GM10266 (cell line): ENCODE data around the gene ZBTB17.

Experiments used
- DNase-seq: peaks from one replicate; pipeline ENCODE4 v3.0.0; 2012; ENCODE audit errors: extremely low spot score
- TF ChIP-seq, protein P1 (sequence below): IDR thresholded peaks from 2 replicates; pipeline ENCODE4 v1.5.1; 2012; ENCODE audit warnings: mild to moderate bottlenecking, low read depth; ENCODE audit not compliant: control insufficient read depth, insufficient read depth; ENCODE audit errors: missing control alignments

The ZBTB17 gene

DNA sequence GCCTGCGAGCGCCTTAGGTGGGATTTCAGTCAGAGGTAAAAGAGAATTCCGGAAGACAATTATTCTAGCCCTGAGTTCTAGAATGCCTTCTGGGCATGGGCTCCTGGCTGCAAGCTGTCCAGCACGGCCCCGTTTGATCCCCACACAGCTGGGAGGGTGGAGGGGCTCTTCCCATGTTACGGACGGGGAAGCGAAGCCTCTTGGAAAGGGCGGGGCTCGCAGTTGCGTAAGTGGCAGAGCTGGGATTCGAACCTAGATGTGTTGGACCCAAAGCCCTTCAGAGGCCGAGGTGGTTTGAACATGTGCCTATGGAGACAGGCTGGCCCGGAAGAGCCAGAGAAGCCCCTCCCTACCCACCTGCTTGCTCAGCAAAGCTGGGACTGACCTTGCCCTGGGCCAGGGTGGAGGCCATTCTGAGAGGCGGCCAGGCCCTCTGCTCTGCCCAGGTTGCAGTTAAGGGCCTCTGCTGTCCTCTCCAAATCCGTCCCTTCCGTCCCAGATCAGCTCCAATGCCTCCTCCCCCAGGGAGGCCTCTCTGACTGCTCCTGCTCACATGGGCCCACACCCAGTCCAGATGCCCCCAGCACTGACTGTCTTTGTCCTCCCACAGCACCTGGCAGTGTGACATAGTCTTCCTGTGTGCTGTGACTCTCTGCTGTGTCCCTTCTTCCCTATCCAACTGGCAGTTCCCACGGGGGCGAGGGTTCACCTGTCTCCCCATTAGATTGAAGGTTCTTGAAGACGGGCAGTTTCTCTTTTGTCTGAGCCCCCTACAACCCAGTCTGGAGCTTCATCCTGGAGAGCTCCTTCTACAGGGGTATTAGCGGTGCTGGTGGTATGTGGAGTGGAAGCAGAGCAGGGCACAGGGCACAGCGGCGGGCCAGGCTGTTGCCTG lies 43.1 kb upstream of the ZBTB17 start:
- TF ChIP-seq, protein P1, sequence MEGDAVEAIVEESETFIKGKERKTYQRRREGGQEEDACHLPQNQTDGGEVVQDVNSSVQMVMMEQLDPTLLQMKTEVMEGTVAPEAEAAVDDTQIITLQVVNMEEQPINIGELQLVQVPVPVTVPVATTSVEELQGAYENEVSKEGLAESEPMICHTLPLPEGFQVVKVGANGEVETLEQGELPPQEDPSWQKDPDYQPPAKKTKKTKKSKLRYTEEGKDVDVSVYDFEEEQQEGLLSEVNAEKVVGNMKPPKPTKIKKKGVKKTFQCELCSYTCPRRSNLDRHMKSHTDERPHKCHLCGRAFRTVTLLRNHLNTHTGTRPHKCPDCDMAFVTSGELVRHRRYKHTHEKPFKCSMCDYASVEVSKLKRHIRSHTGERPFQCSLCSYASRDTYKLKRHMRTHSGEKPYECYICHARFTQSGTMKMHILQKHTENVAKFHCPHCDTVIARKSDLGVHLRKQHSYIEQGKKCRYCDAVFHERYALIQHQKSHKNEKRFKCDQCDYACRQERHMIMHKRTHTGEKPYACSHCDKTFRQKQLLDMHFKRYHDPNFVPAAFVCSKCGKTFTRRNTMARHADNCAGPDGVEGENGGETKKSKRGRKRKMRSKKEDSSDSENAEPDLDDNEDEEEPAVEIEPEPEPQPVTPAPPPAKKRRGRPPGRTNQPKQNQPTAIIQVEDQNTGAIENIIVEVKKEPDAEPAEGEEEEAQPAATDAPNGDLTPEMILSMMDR: no peak

DNA sequence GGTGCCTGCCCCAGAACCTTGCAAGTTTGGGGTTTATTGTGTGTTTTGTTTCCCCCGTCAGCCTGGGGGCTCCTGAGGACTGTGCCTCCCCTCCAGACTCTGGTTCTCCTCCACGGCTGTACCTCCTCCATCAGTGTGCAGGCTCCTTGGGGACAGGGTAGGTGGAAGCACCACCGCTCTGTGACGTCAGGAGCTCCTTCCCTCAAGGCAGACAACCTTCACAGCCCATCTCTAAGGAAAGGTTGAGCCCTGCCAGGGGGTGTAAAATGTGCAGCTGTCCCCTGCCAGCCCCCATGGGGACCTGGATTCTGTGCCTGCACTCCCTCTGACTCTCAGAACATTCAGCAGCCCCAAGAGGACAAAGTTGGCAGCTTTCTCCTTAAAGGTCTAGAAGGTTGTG lies 42.4 kb upstream of the ZBTB17 start:
- no peak for DNase-seq
- TF ChIP-seq, protein P1: no peak

More for the DNA sequence above, 43.1 kb upstream of the ZBTB17 start:
- peak; percentile 18 for DNase-seq

DNA sequence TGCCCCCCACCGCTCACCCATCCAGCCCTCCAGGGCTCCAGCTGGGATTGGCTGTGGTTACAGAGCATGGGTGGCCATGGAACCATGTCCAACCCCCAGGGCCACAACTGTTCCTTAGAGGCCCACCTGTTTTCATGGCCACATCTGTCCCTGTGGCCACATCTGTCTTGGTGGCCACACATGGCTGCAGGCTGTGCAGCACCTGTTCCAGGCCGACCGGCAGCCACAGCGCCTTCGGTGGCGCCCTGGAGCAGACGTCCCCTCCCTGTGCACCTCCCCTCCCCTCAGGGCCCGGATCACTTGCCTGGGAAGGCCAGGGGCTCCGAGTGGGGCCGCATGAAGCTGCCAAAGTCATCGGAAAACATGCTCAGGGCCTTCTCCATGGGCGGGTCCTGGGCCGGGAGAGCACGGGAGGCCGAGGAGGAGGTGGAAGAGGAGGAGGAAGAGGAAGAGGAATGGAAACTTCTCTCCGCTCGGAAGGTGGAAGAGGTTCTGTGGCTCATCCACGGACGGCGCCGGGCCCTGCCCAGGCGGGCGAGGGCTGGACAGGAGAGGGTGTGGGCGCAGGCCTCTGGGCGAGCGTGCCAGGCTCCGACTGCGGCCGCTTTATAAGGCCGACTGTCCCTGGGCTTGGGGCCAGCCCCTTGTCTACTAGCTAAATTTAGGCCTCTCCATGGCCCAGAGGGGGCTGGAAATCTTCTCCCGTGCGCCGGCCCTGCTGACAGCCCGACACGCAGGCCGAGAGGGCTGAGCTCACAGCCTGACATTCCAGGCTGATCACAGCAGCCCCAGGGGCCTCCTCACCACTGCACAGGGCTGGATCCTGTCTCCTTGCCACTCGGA lies 41.8 kb upstream of the ZBTB17 start, which contains the start of gene HSPB7:
Gene HSPB7 (minus strand): TSS at position 583 of the 843 bp plus-strand sequence. CDS start 80 bp downstream, at position 503.
- DNase-seq: no peak
- TF ChIP-seq, protein P1: no peak

DNA sequence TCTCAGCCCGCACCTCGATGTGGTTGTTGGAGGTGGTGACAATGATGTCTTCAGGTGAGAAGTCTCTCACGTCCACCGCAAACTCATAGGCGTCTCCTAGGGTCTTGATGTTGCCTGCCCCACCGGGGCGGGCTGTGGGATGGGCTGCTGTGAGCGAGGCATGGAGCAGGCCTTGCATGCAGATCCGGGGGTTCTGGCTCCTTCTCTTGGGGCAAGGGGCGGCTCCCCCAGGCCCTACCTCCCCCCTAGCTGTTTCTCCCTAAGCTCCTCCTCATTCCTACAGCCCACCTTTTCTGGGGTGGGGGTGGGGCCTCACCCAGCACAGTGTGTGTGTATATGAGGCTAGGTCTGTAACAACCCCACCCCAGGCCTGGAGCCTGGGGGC lies 41.2 kb upstream of the ZBTB17 start:
- TF ChIP-seq, protein P1: no peak
- no peak for DNase-seq

DNA sequence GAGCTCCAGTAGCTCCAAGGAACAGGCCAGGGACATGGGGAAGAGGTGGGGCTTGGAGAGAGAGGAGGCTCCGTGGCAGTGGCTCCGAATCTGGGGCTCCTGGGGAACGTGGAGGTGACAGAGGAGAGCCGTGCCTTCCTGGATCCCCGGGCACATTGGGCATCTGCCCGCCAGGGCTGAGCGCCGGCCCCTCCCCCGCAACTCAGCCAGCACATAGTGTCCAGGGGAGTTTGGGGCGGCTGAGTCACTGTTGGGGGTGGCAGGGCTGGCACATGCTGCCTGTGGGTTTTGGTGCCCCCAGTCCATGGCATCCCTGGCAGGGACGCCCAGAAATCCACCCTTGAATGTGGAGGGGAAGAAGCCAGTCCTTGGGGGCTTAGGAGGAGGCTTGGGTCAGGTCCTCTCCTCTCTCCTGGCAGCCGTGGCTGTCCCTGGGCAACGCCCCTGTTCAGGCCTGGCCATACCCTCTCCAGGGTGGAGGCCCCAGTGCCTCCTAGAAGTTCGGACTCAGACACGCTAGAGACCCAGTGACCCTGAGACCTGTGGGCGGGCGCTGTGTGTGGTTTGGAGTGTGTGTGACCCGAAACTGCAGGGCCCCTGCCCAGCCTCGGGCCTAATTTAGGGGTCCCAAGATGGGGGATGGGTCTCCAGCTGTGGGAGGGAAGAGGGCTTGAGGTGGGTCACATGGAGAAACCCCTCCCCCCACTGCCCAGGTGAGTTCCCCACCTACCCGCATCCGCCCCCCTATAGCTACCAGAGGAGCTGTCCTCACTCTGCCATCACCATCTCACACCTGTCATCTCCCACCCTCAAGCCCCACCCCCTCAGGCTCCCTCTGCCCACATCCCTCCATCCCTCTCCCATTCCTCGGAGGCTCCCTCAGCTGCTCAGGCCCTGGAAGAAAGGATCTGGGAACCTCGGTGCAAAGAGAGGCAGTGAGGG lies 40.3 kb upstream of the ZBTB17 start:
- DNase-seq: no peak
- TF ChIP-seq, protein P1: no peak

DNA sequence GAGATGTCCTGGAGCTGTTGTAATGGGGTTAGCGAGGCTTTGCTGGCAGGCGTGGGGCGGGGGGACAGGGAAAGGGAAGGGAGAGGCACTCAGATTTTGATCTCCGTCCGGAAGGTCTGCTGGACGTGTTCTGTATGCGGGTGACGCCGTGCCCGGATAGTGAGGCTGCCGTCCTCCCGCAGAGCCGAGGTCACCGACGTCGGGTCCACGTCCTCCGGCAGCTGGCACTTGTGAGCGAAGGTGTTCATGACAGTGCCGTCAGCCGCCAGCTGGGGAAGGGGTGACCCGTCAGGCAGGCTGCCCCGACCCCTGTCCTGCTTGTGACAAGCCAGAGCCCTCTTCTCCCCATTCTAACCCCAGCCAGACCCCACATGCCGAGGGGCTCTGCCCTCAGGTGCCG lies 39.6 kb upstream of the ZBTB17 start:
- no peak for DNase-seq

More for the DNA sequence above, 39.6 kb upstream of the ZBTB17 start:
- TF ChIP-seq, protein P1: no peak
